Panc1 (cell line): ENCODE data around the gene KRTAP15-1. TPM values are rescaled to one million over a fixed set of nuclear protein-coding genes. Genes with fewer than 3 reads are reported as not detected.

Source experiments
- ATAC-seq: fragments of 200-7000 bp; cut with Tn5 transposase; 2 replicates; pipeline ENCODE4 v1.9.1; 2020; ENCODE audit warnings: mild to moderate bottlenecking, moderate library complexity
- BruUV-seq: library from RNA; stranded (reverse); fragments of 400-500 nt; replicated peaks from 2 replicates; lab custom pipeline; 2021; lab: Mats Ljungman, UMichigan
- CTCF ChIA-PET: fragments of 300-600 bp; sonication (Branson Sonifier 250); formaldehyde crosslinking; loops from one replicate; lab custom pipeline; 2022; ENCODE audit warnings: antibody characterized with exemption; lab: Charles Lee
- POLR2A ChIA-PET: fragments of 300-600 bp; sonication (Branson Sonifier 250); formaldehyde crosslinking; loops from one replicate; lab custom pipeline; 2022; ENCODE audit warnings: antibody characterized with exemption; lab: Charles Lee
- DNase-seq: peaks from one replicate; pipeline ENCODE4 v3.0.0-alpha.2; 2010; ENCODE audit warnings: low read depth, low spot score
- H3K27ac ChIP-seq: 2 replicates; pipeline ENCODE4 v1.5.1; 2011; ENCODE audit warnings: mild to moderate bottlenecking, low read length, inconsistent platforms
- H3K27me3 ChIP-seq: fragments of 200-500 bp; sonication (Bioruptor generic); 2 replicates; pipeline ENCODE4 v1.6.0; 2014; ENCODE audit warnings: low read length, inconsistent platforms; ENCODE audit not compliant: control insufficient read depth, insufficient read depth
- H3K36me3 ChIP-seq: fragments of 200-500 bp; sonication (Bioruptor generic); 2 replicates; pipeline ENCODE4 v1.5.1; 2014; ENCODE audit warnings: inconsistent platforms, mild to moderate bottlenecking, low read length, moderate library complexity; ENCODE audit not compliant: control insufficient read depth, insufficient read depth
- H3K4me1 ChIP-seq: 2 replicates; pipeline ENCODE4 v1.5.1; 2011; ENCODE audit warnings: inconsistent platforms, mild to moderate bottlenecking, low read length, moderate library complexity; ENCODE audit not compliant: control insufficient read depth, insufficient read depth
- H3K4me3 ChIP-seq, 2 experiments: 2 replicates each; pipeline ENCODE4 v1.5.1; 2011 to 2012; ENCODE audit warnings: low read depth in 2 of 2, low read length in 2 of 2, mild to moderate bottlenecking in 2 of 2, inconsistent platforms in 1 of 2, moderate library complexity in 1 of 2
- H3K9me3 ChIP-seq: fragments of 200-500 bp; sonication (Bioruptor generic); 2 replicates; pipeline ENCODE4 v1.5.1; 2014; ENCODE audit warnings: low read depth, mild to moderate bottlenecking, inconsistent platforms, low read length, moderate library complexity; ENCODE audit not compliant: control insufficient read depth, insufficient read depth
- POLR2AphosphoS5 ChIP-seq: IDR thresholded peaks from 2 replicates; pipeline ENCODE4 v1.6.1; 2012; ENCODE audit warnings: mild to moderate bottlenecking, low read depth, low read length, moderate library complexity
- REST ChIP-seq, 2 experiments: IDR thresholded peaks; 2 replicates each; pipeline ENCODE4 v1.6.1; 2011 to 2012; ENCODE audit warnings: low read depth in 2 of 2, control low read depth in 1 of 2, low read length in 1 of 2, mild to moderate bottlenecking in 1 of 2, moderate library complexity in 1 of 2; ENCODE audit not compliant: insufficient read depth in 1 of 2
- SIN3A ChIP-seq: IDR thresholded peaks from 2 replicates; pipeline ENCODE4 v1.6.1; 2012; ENCODE audit warnings: low read depth, mild to moderate bottlenecking, low read length, moderate library complexity, borderline replicate concordance; ENCODE audit not compliant: insufficient read depth
- TCF7L2 ChIP-seq: IDR thresholded peaks from 2 replicates; pipeline ENCODE4 v1.6.1; 2011; ENCODE audit warnings: mild to moderate bottlenecking, low read depth, low read length, inconsistent platforms
- in situ Hi-C: cut with HindIII; loops from 2 replicates; pipeline ENCODE4 v1.10.0; 2016; ENCODE audit warnings: low sequenced_read_pairs, low pct_unique_long_range_greater_than_20kb
- intact Hi-C: fragments of 100-400 bp; cut with micrococcal nuclease; formaldehyde crosslinking; loops from one replicate; pipeline ENCODE4 v1.10.0; 2022; ENCODE audit not compliant: unreplicated experiment
- total RNA-seq: library from RNA; stranded (reverse); gene quantifications from one replicate; pipeline ENCODE4 v1.2.1, GENCODE V29; 2021; ENCODE audit not compliant: unreplicated experiment
- TF ChIP-seq, protein P1 (sequence below): fragments of 450-650 bp; IDR thresholded peaks from 2 replicates; pipeline ENCODE4 v1.5.1; 2017; ENCODE audit warnings: mild to moderate bottlenecking

KRTAP15-1 gene
- total RNA-seq, 1 experiment from 2014 or later: not detected

- ChIA-PET POLR2A (no interaction called here), CTCF (no interaction called here)
- Histone ChIP-seq H3K27me3 (no peaks in the 10 kb centered on the region), H3K4me3 (no peak within 1 kb of the TSS), H3K27ac (no peak within 1 kb of the TSS), H3K36me3 (no peaks in the 10 kb centered on the region), H3K9me3 (no peaks in the 10 kb centered on the region), H3K4me1 (no peaks in the 10 kb centered on the region)
- TF ChIP-seq TCF7L2 (no peak), SIN3A (no peak), POLR2AphosphoS5 (no peak), REST (IDR thresholded peaks at IDR 0.05; ENCODE audit: insufficient read depth in 1 of 2, low read depth in 2 of 2, low read length in 1 of 2) (no peak)
- TF ChIP-seq, protein P1, sequence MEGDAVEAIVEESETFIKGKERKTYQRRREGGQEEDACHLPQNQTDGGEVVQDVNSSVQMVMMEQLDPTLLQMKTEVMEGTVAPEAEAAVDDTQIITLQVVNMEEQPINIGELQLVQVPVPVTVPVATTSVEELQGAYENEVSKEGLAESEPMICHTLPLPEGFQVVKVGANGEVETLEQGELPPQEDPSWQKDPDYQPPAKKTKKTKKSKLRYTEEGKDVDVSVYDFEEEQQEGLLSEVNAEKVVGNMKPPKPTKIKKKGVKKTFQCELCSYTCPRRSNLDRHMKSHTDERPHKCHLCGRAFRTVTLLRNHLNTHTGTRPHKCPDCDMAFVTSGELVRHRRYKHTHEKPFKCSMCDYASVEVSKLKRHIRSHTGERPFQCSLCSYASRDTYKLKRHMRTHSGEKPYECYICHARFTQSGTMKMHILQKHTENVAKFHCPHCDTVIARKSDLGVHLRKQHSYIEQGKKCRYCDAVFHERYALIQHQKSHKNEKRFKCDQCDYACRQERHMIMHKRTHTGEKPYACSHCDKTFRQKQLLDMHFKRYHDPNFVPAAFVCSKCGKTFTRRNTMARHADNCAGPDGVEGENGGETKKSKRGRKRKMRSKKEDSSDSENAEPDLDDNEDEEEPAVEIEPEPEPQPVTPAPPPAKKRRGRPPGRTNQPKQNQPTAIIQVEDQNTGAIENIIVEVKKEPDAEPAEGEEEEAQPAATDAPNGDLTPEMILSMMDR: no peak
- ATAC-seq: no peak
- in situ Hi-C loops: no loop called here
- no TSS peak for BruUV-seq
- DNase-seq: no peak
- intact Hi-C loops: no loop called here
Observed at GRCh38 chr21:30395731-30396130, 44.3 kb upstream of the KRTAP15-1 start, which contains the start of gene KRTAP13-1. TSS of gene KRTAP13-1 (plus strand) at chr21:30396031. CDS start at chr21:30396087, 56 bp downstream.

- Histone ChIP-seq H3K4me1 (no peaks in the 10 kb centered on the region), H3K4me3 (no peak overlapping the region), H3K36me3 (no peaks in the 10 kb centered on the region), H3K27ac (no peak overlapping the region), H3K27me3 (no peaks in the 10 kb centered on the region), H3K9me3 (no peaks in the 10 kb centered on the region)
- TF ChIP-seq, protein P1: peak; percentile 31
- TF ChIP-seq POLR2AphosphoS5: no peak
- in situ Hi-C loops: no loop called here
- intact Hi-C loops: no loop called here
- no peak for DNase-seq
- ChIA-PET CTCF (no interaction called here), POLR2A (no interaction called here)
- BruUV-seq: no TSS peak
- no peak for ATAC-seq
Observed at GRCh38 chr21:30408782-30409494, 31.1 kb upstream of the KRTAP15-1 start.
